Breast epithelium (tissue), 3 donors: ENCODE data around the gene DNAH8.

Experiments
- CTCF ChIP-seq, 3 donors: fragments of 450-650 bp; IDR thresholded peaks; one replicate each; pipeline ENCODE4 v1.5.1; 2016 to 2017; ENCODE audit warnings: antibody characterized with exemption in 3 of 3, mild to moderate bottlenecking in 3 of 3, moderate library complexity in 3 of 3
- POLR2A ChIP-seq: fragments of 450-650 bp; IDR thresholded peaks from one replicate; pipeline ENCODE4 v1.6.1; 2016; ENCODE audit warnings: antibody characterized with exemption, mild to moderate bottlenecking, moderate library complexity

GRCh38 chr6:39076623-39077535 is 361.8 kb downstream of the DNAH8 start:
- no peak for TF ChIP-seq CTCF (IDR thresholded peaks at IDR 0.05)
- no peak for TF ChIP-seq POLR2A
